ENCODE data around the gene TCEA3. TPM values are rescaled to one million over a fixed set of nuclear protein-coding genes. Genes with fewer than 3 reads are reported as not detected.

TCEA3 gene
- total and polyA plus RNA-seq, 10 of the 15 experiments (the other 5 are each of a cell fraction or from before 2014, with no cell fraction given), result 0.06 to 0.23 (median 0.08) TPM; not detected in 7

DNA sequence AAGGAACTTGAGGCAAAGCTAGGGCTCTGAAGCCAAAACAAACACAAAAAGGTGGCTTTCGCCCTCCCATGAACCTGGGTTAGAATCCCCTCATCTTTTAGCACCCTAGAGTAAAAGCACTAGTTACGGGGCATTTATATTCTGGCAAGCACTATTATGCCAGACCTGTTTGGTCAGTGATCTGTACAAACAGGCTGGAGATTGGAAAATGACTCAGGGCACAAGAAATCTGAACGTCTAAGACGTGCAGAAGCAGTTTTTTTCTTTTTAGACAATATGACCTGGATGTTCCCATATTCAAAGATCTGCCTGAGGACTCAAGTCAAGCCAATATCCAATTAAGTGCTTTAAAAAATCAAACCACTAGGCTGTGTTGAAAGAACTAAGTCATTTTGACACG lies 58.0 kb downstream of the TCEA3 start:
- POLR2A ChIA-PET, result interaction anchor here (0.5 to 4.3 kb wide), 2 partner anchors 22 to 51 kb away, joined by 3 to 68 read pairs; partner anchors contain the start of gene HNRNPR
- no TSS peak for BruUV-seq (replicated peaks)
- CTCF ChIA-PET, result interaction anchor here (1.5 to 2.9 kb wide), 3 partner anchors 21 to 37 kb away, joined by 4 to 23 read pairs (median 13); partner anchors contain the start of gene HNRNPR
- Histone ChIP-seq H3K36me3 (ENCODE audit: control insufficient read depth in 2 of 2, insufficient read depth in 2 of 2, low read length in 1 of 2) (peaks cover 0 to 9% of the 10 kb centered on the region in 2 experiments; a peak in 2 of 4 replicates), H3K4me1 (ENCODE audit: control insufficient read depth, insufficient read depth, low read length) (no peaks in the 10 kb centered on the region), H3K4me3 (no peak overlapping the region), H3K27ac (ENCODE audit: control insufficient read depth, insufficient read depth) (no peak overlapping the region), H3K4me2 (ENCODE audit: control insufficient read depth, insufficient read depth) (no peak overlapping the region), H4K20me1 (ENCODE audit: control insufficient read depth, insufficient read depth) (no peaks in the 10 kb centered on the region), H3K9me3 (replicated peaks; ENCODE audit: control insufficient read depth, insufficient read depth, low read length) (peaks cover 20% of the 10 kb centered on the region), H2AFZ (ENCODE audit: control insufficient read depth, low read depth, low read length) (no peak overlapping the region), H3K79me2 (ENCODE audit: control insufficient read depth, insufficient read depth, low read length) (peaks cover 2% of the 10 kb centered on the region; the same call in 1 of the 2 replicates), H3K9ac (ENCODE audit: control insufficient read depth, insufficient read depth, low read length) (no peak overlapping the region), H3K27me3 (replicated peaks in 1 of 2; ENCODE audit: control insufficient read depth in 2 of 2, insufficient read depth in 2 of 2, low read length in 1 of 2) (no peaks in the 10 kb centered on the region)
- ATAC-seq (no peak), FAIRE-seq (no peak), DNase-seq (ENCODE audit: low read depth, low spot score) (no peak)
- RAD21 ChIA-PET (ENCODE audit: unreplicated experiment), result interaction anchor here (5.0 kb wide), 1 partner anchor 22 kb away, joined by 34 read pairs; the partner anchor contains the start of gene HNRNPR
- SMC1A ChIA-PET (ENCODE audit: uncharacterized antibody, unreplicated experiment), result interaction anchor here (0.6 to 3.7 kb wide), 3 partner anchors 22 to 183 kb away, joined by 3 to 17 read pairs (median 3); partner anchors contain the start of gene HNRNPR
- intact Hi-C loops (cut with micrococcal nuclease; ENCODE audit: unreplicated experiment), result no loop called here
- in situ Hi-C loops (cut with MboI), result no loop called here
- no peak for TF ChIP-seq RUNX3 (IDR thresholded peaks at IDR 0.05; ENCODE audit: low read length)
- no peak for TF ChIP-seq ZNF274 (IDR thresholded peaks at IDR 0.05; ENCODE audit: insufficient read depth, insufficient read length)
- TF ChIP-seq ZNF622 (IDR thresholded peaks at IDR 0.05), result no peak
- TF ChIP-seq CHD1 (IDR thresholded peaks at IDR 0.05; ENCODE audit: low read depth, low read length), result no peak
- no peak for TF ChIP-seq MXI1 (IDR thresholded peaks at IDR 0.05; ENCODE audit: low read depth, low read length)
- TF ChIP-seq SREBF2 (IDR thresholded peaks at IDR 0.05; ENCODE audit: low read length), result no peak
- TF ChIP-seq, protein P1, sequence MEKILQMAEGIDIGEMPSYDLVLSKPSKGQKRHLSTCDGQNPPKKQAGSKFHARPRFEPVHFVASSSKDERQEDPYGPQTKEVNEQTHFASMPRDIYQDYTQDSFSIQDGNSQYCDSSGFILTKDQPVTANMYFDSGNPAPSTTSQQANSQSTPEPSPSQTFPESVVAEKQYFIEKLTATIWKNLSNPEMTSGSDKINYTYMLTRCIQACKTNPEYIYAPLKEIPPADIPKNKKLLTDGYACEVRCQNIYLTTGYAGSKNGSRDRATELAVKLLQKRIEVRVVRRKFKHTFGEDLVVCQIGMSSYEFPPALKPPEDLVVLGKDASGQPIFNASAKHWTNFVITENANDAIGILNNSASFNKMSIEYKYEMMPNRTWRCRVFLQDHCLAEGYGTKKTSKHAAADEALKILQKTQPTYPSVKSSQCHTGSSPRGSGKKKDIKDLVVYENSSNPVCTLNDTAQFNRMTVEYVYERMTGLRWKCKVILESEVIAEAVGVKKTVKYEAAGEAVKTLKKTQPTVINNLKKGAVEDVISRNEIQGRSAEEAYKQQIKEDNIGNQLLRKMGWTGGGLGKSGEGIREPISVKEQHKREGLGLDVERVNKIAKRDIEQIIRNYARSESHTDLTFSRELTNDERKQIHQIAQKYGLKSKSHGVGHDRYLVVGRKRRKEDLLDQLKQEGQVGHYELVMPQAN (conservative IDR thresholded peaks at IDR 0.05), result no peak
- TF ChIP-seq, protein P2, sequence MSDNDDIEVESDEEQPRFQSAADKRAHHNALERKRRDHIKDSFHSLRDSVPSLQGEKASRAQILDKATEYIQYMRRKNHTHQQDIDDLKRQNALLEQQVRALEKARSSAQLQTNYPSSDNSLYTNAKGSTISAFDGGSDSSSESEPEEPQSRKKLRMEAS (IDR thresholded peaks at IDR 0.05; ENCODE audit: low read depth, low read length), result no peak
- TF ChIP-seq, protein P3, sequence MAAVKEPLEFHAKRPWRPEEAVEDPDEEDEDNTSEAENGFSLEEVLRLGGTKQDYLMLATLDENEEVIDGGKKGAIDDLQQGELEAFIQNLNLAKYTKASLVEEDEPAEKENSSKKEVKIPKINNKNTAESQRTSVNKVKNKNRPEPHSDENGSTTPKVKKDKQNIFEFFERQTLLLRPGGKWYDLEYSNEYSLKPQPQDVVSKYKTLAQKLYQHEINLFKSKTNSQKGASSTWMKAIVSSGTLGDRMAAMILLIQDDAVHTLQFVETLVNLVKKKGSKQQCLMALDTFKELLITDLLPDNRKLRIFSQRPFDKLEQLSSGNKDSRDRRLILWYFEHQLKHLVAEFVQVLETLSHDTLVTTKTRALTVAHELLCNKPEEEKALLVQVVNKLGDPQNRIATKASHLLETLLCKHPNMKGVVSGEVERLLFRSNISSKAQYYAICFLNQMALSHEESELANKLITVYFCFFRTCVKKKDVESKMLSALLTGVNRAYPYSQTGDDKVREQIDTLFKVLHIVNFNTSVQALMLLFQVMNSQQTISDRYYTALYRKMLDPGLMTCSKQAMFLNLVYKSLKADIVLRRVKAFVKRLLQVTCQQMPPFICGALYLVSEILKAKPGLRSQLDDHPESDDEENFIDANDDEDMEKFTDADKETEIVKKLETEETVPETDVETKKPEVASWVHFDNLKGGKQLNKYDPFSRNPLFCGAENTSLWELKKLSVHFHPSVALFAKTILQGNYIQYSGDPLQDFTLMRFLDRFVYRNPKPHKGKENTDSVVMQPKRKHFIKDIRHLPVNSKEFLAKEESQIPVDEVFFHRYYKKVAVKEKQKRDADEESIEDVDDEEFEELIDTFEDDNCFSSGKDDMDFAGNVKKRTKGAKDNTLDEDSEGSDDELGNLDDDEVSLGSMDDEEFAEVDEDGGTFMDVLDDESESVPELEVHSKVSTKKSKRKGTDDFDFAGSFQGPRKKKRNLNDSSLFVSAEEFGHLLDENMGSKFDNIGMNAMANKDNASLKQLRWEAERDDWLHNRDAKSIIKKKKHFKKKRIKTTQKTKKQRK (IDR thresholded peaks at IDR 0.05; ENCODE audit: low read depth, low read length), result no peak
- TF ChIP-seq NRF1 (conservative IDR thresholded peaks at IDR 0.05; ENCODE audit: low read depth, low read length), result no peak
- TF ChIP-seq, protein P4, sequence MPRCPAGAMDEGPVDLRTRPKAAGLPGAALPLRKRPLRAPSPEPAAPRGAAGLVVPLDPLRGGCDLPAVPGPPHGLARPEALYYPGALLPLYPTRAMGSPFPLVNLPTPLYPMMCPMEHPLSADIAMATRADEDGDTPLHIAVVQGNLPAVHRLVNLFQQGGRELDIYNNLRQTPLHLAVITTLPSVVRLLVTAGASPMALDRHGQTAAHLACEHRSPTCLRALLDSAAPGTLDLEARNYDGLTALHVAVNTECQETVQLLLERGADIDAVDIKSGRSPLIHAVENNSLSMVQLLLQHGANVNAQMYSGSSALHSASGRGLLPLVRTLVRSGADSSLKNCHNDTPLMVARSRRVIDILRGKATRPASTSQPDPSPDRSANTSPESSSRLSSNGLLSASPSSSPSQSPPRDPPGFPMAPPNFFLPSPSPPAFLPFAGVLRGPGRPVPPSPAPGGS (IDR thresholded peaks at IDR 0.05; ENCODE audit: borderline replicate concordance, insufficient read depth, low read depth, low read length, poor library complexity, severe bottlenecking), result no peak
- TF ChIP-seq, protein P5, sequence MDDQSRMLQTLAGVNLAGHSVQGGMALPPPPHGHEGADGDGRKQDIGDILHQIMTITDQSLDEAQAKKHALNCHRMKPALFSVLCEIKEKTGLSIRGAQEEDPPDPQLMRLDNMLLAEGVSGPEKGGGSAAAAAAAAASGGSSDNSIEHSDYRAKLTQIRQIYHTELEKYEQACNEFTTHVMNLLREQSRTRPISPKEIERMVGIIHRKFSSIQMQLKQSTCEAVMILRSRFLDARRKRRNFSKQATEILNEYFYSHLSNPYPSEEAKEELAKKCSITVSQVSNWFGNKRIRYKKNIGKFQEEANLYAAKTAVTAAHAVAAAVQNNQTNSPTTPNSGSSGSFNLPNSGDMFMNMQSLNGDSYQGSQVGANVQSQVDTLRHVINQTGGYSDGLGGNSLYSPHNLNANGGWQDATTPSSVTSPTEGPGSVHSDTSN (IDR thresholded peaks at IDR 0.05; ENCODE audit: insufficient replicate concordance, low read depth, low read length), result no peak
- TF ChIP-seq ZZZ3 (IDR thresholded peaks at IDR 0.05; ENCODE audit: control insufficient read depth, insufficient read length, low read depth), result no peak
- TF ChIP-seq RBBP5 (conservative IDR thresholded peaks at IDR 0.05), result no peak
- no peak for TF ChIP-seq TCF12 (IDR thresholded peaks at IDR 0.05; ENCODE audit: low read depth, low read length)
- TF ChIP-seq TBL1XR1 (IDR thresholded peaks at IDR 0.05; ENCODE audit: low read depth, low read length), result no peak
- WGBS (ENCODE audit: insufficient coverage, insufficient replicate concordance, low lambda C conversion rate, missing lambda C conversion rate), result 90% methylated on average over 5 of the region's 5 CpGs
